ENCODE measurements around the gene PARD3. TPM values are rescaled to one million over a fixed set of nuclear protein-coding genes. Genes with fewer than 3 reads are reported as not detected.

Gene PARD3
- total RNA-seq, 4 donors from 2014 or later, result 27.3 to 65.3 (median 55.6) TPM

- Histone ChIP-seq H3K36me3 (no peaks in the 10 kb centered on the region), H3K27me3 (no peaks in the 10 kb centered on the region), H3K4me1 (no peaks in the 10 kb centered on the region), H3K27ac (no peak overlapping the region), H3K9me3 (no peaks in the 10 kb centered on the region), H3K4me3 (no peak overlapping the region)
- TF ChIP-seq POLR2A (IDR thresholded peaks at IDR 0.05) (no peak), CTCF (IDR thresholded peaks at IDR 0.05) (no peak), EP300 (IDR thresholded peaks at IDR 0.05; ENCODE audit: low read depth) (no peak), POLR2AphosphoS5 (IDR thresholded peaks at IDR 0.05) (no peak)
- no peak for DNase-seq
- intact Hi-C loops (cut with DNase I; ENCODE audit: low total_unique reads), result no loop called here
- in situ Hi-C loops (cut with MboI; ENCODE audit: low pct_ligation_motif_present in 1 of 4, low pct_unique_long_range_greater_than_20kb in 1 of 4, low sequenced_read_pairs in 3 of 4), result no loop called here
- WGBS, 2 donors (ENCODE audit: low coverage in 1 of 2), result 91% methylated on average over 5 of the region's 5 CpGs; no CpG with 5 or more reads in 1 of the 2 donors
Observed at GRCh38 chr10:34834274-34834673, 19.2 kb upstream of the PARD3 start.

- TF ChIP-seq CTCF (IDR thresholded peaks at IDR 0.05), result no peak
- Histone ChIP-seq H3K4me3 (no peak overlapping the region), H3K27ac (no peak overlapping the region), H3K27me3 (no peaks in the 10 kb centered on the region), H3K36me3 (no peaks in the 10 kb centered on the region), H3K9me3 (no peaks in the 10 kb centered on the region), H3K4me1 (no peaks in the 10 kb centered on the region)
- in situ Hi-C loops (cut with MboI; ENCODE audit: low pct_ligation_motif_present in 1 of 4, low pct_unique_long_range_greater_than_20kb in 1 of 4, low sequenced_read_pairs in 3 of 4), result no loop called here
- 42 to 53% methylated on average over 13 of the region's 13 CpGs for WGBS, 2 donors (ENCODE audit: low coverage in 1 of 2)
- intact Hi-C loops (cut with DNase I; ENCODE audit: low total_unique reads), result no loop called here
- no peak for DNase-seq
Observed at GRCh38 chr10:34830217-34830822, 15.2 kb upstream of the PARD3 start.

- Histone ChIP-seq H3K36me3 (no peaks in the 10 kb centered on the region), H3K9me3 (no peaks in the 10 kb centered on the region), H3K27me3 (no peaks in the 10 kb centered on the region), H3K4me1 (no peaks in the 10 kb centered on the region), H3K27ac (no peak overlapping the region), H3K4me3 (no peak overlapping the region)
- in situ Hi-C loops (cut with MboI; ENCODE audit: low pct_ligation_motif_present in 1 of 4, low pct_unique_long_range_greater_than_20kb in 1 of 4, low sequenced_read_pairs in 3 of 4), result no loop called here
- 61 to 71% methylated on average over 6 to 11 of the region's 11 CpGs for WGBS, 2 donors (ENCODE audit: low coverage in 1 of 2)
- intact Hi-C loops (cut with DNase I; ENCODE audit: low total_unique reads), result no loop called here
- TF ChIP-seq POLR2A (IDR thresholded peaks at IDR 0.05) (no peak), EP300 (IDR thresholded peaks at IDR 0.05; ENCODE audit: low read depth) (no peak), CTCF (IDR thresholded peaks at IDR 0.05) (no peak), POLR2AphosphoS5 (IDR thresholded peaks at IDR 0.05) (no peak)
- DNase-seq, result no peak
Observed at GRCh38 chr10:34826857-34827766, 12.0 kb upstream of the PARD3 start.

- no peak overlapping the region for H3K4me3 ChIP-seq
- no peaks in the 10 kb centered on the region for H3K36me3 ChIP-seq
- no peaks in the 10 kb centered on the region for H3K9me3 ChIP-seq
- intact Hi-C loops (cut with DNase I; ENCODE audit: low total_unique reads) (no loop called here), in situ Hi-C loops (cut with MboI; ENCODE audit: low pct_ligation_motif_present in 1 of 4, low pct_unique_long_range_greater_than_20kb in 1 of 4, low sequenced_read_pairs in 3 of 4) (no loop called here)
- H3K27ac ChIP-seq, result no peak overlapping the region
- TF ChIP-seq EP300 (IDR thresholded peaks at IDR 0.05; ENCODE audit: low read depth), result no peak
- no peak for TF ChIP-seq POLR2AphosphoS5 (IDR thresholded peaks at IDR 0.05)
- TF ChIP-seq POLR2A (IDR thresholded peaks at IDR 0.05), result no peak
- no peak for TF ChIP-seq CTCF (IDR thresholded peaks at IDR 0.05)
- H3K4me1 ChIP-seq, result no peaks in the 10 kb centered on the region
- no peaks in the 10 kb centered on the region for H3K27me3 ChIP-seq
- no peak for DNase-seq
- whole genome bisulfite sequencing, 2 donors (ENCODE audit: low coverage in 1 of 2), result 90 to 92% methylated on average over 2 to 6 of the region's 6 CpGs
Observed at GRCh38 chr10:34826221-34826620, 11.1 kb upstream of the PARD3 start.
